NCI-H187 (cell line): ENCODE results near the gene CLCNKA.
A peak's percentile ranks its signal among the peaks of the same experiment; 100 is the strongest.
"Not testable (repeated sequence)": the region's sequence is repeated elsewhere in the genome, so short reads cannot be mapped to it uniquely, and the experiment has no call there.

ENCODE experiments used
- DNase-seq, 2 experiments: peaks; one replicate each; lab custom pipeline; 2025; lab: John Stamatoyannopoulos, UW

Gene CLCNKA

GRCh38 chr1:15997637-15998280 lies 24.1 kb upstream of the CLCNKA start:
- DNase-seq, result no peak

- no peak for DNase-seq
Observed at GRCh38 chr1:15998929-15999328, 22.9 kb upstream of the CLCNKA start.

- not testable (repeated sequence) for DNase-seq
Observed at GRCh38 chr1:16001274-16001673, 20.6 kb upstream of the CLCNKA start.

GRCh38 chr1:16005597-16005996 lies 16.2 kb upstream of the CLCNKA start:
- no peak for DNase-seq

GRCh38 chr1:16006010-16006409 lies 15.8 kb upstream of the CLCNKA start:
- no peak for DNase-seq

GRCh38 chr1:16006552-16007485 lies 15.0 kb upstream of the CLCNKA start:
- DNase-seq, result no peak

- DNase-seq, result no peak
Observed at GRCh38 chr1:16007671-16008341, 14.0 kb upstream of the CLCNKA start.

- peak in 1 of 2 experiments; percentile 16 for DNase-seq
Observed at GRCh38 chr1:16009030-16009460, 12.8 kb upstream of the CLCNKA start.

GRCh38 chr1:16009678-16010077 lies 12.2 kb upstream of the CLCNKA start:
- no peak for DNase-seq

GRCh38 chr1:16010837-16011236 lies 11.0 kb upstream of the CLCNKA start:
- no peak for DNase-seq

GRCh38 chr1:16011936-16012589 lies 9.8 kb upstream of the CLCNKA start:
- DNase-seq, result no peak

GRCh38 chr1:16012590-16013219 lies 9.1 kb upstream of the CLCNKA start:
- DNase-seq, result no peak

- no peak for DNase-seq
Observed at GRCh38 chr1:16013220-16013907, 8.5 kb upstream of the CLCNKA start.

- no peak for DNase-seq
Observed at GRCh38 chr1:16013908-16014258, 8.0 kb upstream of the CLCNKA start.

GRCh38 chr1:16014509-16015482 lies 7.0 kb upstream of the CLCNKA start:
- no peak for DNase-seq

- DNase-seq, result no peak
Observed at GRCh38 chr1:16015491-16015890, 6.3 kb upstream of the CLCNKA start.

GRCh38 chr1:16015960-16016901 lies 5.6 kb upstream of the CLCNKA start:
- no peak for DNase-seq

- no peak for DNase-seq
Observed at GRCh38 chr1:16017076-16017460, 4.8 kb upstream of the CLCNKA start.
